RCC 7860 (cell line): ENCODE results near the gene RUNX2.

Source experiments
- DNase-seq: peaks from one replicate; pipeline ENCODE4 v3.0.0-alpha.2; 2015; ENCODE audit warnings: low spot score
- FAIRE-seq: peaks from 2 replicates; lab custom pipeline; 2012; peaks lifted over from hg19 to GRCh38; lab: Jason Lieb, UNC

The RUNX2 gene

GRCh38 chr6:45398075-45398813, 70.1 kb downstream of the RUNX2 start:
- peak; percentile 22 for DNase-seq
- peak; percentile 73 for FAIRE-seq

DNA sequence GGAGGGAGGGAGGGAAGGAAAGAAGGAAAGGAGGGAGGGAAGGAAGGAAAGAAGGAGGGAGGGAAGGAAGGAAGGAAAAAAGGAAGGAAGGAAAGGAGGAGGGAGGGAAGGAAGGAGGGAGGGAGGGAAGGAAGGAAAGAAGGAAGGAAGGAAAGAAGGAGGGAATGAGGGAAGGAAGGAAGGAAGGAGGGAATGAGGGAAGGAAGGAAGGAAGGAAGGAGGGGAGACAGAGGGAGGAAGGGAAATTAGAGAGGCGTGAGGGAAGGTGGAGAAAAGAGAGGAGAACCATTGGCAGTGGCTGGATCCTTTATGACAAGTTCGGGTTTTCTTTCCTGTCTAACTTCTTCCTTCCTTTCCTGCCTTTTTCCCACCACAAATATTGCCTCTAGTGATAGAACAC, 71.9 kb downstream of the RUNX2 start:
- no peak for FAIRE-seq
- no peak for DNase-seq

DNA sequence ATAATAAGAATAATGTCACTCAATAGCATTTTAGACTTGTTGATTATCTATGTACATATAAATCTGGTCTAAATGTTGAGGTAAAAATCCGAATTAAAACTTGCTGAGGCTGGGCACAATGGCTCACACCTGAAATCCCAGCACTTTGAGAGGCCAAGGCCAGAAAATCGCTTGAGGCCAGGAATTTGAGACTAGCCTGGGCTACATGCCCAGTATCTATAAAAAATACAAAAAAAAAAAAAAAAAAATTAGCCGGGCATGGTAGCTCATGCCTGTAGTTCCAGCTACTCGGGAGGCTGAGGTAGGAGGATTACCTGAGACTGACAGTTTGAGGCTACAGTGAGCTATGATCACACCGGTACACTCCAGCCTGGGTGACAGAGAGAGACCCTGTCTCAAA, 83.8 kb downstream of the RUNX2 start:
- FAIRE-seq (no peak), DNase-seq (no peak)

DNA sequence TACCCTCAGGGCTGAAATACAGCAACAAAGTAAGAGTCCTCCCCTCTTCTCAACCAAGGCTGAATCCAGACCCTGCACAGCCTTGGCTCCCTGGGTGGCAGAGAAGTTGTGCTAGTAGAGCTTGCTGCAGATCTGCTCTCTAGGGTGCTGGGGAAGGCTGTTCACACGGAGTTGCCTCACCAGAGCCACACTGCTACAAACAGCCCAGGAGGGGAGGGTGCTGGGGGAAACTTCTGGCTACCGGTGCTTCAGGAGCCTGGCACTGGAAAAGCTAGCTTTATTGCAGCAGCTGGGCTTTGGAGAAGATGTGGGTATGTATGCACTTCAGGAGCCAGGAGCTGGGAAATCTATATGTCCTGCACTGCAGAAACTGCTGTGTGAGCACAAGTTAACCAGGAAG, 87.2 kb downstream of the RUNX2 start:
- FAIRE-seq (no peak), DNase-seq (no peak)

DNA sequence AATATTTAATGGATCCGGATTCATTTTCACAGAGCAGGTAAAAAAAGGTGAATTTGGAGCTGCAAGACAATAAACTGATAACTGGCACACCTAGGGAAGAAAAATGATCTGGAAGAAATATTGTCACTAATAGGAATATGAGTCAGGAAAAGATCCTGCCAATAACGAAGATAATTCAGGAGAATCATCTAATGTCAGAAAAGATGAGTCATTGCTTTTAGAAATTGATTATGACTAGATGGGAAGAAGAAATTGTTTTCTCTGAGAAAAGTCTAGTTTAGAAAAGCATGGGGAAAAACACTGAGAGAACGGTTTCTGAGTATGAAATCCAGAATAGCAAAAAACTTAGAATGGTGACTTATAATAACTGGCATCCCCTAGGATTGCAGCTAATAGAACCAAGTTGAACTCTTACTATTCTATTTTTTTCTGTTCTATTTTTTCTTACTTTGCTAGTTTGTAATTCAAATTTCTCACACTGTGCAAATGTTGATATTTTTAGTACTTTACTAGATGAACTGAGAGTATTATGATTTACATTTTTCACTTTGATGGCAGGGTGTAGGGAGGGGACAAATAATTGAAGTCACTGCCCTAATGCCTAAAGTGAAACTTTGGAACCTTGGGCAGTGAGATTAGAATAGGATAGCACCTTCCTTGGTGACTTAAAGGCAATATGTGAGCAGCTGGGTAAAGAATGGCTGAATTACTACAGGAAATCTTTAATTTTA, 87.8 kb downstream of the RUNX2 start:
- DNase-seq (no peak), FAIRE-seq (no peak)

GRCh38 chr6:45416700-45417099, 88.6 kb downstream of the RUNX2 start:
- FAIRE-seq = no peak
- DNase-seq = no peak

GRCh38 chr6:45417436-45417835, 89.3 kb downstream of the RUNX2 start:
- DNase-seq (no peak), FAIRE-seq (no peak)

GRCh38 chr6:45419571-45420082, 91.5 kb downstream of the RUNX2 start:
- peak; percentile 66 for DNase-seq

DNA sequence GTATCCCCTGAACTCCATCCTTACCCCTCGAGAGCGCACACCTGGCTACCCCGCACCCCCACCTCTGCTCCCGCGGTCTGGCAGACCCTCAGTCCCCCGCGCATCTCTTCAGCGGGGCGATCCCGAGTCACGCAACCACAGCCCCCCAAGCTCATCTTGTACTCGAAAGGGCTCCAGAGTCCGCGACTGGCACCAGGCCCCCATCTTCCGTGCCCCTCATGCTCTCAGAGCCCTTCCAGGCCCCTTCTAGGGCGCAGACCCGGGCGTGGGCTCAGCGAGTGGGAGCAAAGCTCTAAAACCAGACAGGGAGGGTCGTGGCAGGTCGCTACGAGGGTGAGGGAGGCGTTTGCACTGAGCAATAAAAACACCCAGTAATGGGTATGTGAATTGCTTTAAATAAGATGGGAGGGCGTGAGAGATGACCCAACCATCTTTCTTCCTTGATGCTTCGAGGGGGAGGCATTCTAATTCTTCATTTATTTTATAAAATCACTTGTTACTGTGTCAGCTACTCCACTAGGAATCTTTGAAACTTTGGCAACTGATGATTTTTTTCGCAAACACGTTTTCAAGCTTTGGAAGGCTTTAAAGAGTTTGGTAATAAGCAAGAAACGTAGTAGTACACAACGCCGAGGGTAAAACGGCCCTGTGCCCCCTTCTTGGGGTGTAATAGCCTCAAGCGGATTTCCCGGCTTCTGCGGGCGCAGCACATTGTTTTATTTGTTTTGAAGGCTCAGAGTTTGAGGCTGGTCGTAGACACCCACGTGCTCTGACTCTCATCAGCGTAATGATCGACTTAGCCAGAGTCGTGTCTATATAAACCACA, 92.2 kb downstream of the RUNX2 start:
- DNase-seq = peak; percentile 35
- FAIRE-seq = no peak

More at GRCh38 chr6:45419571-45420082, 91.5 kb downstream of the RUNX2 start:
- no peak for FAIRE-seq

DNA sequence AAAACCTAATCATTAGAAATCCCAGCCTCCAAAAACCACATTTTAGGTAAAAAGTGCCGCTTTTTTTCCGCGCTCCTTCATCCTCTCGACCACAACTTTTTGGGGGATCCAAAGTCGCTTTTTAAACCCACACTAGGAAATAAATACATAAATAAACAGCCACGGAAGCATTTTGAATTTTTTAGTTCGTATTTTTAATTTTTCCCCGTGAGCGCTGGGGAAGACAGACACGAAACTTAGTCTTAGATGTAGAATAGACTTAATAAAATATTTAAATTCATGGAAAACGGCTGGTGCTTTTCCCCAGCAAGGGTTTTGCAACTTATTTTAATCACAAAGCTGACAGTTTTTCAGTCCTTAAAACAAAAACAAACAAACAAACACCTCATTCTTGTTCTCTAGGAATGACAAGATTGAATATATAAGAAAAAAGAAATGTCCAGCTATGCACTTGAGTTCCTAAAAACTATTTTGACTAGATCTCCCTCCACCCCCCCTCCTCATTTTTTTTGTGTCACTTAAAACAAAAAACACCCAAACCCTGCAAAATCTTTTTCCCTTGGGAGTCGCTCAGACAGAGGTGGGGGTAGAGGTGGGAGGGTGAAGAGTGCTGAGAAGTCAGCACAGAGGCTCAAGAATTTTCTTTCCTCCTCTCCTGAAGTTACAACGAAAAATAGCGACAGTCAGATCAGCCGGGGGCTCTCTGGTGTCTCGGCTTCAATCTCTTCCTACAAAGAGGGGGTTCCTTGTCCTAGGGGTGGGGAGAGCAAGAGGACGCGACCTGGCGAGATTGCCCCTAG, 93.0 kb downstream of the RUNX2 start:
- DNase-seq = no peak
- FAIRE-seq = no peak

DNA sequence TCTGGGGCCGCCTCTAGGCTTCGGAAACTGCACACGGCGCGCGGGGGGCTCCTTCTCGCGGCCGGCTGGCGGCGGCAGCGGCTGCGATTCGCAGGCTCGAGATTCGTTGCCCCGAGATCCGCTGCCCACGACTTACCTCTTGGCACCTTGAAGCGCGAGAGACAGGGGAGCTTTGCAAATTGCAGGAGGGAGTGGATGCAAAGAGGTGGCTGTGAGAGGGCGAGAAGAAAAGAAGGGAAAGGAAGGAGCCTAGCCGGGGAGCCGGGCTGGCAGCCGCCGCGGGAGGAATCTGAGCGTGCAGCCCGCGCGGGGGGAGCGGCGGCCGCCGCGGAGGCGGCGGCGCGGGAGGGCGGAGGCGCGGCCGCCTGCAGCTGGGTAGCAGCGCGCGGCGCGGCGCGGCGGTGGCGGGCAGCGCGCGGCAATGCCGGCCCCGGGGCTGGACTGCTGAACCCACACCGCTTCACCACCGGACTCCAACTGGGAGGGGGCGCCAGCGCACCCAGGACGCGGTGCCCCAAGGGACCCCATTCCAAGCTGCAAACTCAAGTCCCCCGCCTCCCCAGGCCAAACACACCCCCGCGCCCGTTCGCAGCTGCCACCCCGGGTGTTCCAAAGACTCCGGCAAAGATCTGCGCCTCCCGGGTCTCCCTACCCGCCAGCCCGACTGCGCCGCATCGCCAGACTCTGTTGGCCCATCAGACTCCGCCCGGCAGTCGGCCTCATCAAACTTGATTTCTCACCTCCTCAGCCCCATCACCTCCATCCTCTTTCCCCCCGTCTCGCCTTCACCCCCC, 93.8 kb downstream of the RUNX2 start:
- DNase-seq = peak; percentile 61
- no peak for FAIRE-seq

GRCh38 chr6:45422503-45423110, 94.5 kb downstream of the RUNX2 start:
- DNase-seq (peak; percentile 43), FAIRE-seq (no peak)

GRCh38 chr6:45423111-45423823, 95.1 kb downstream of the RUNX2 start:
- no peak for DNase-seq
- no peak for FAIRE-seq

- DNase-seq (no peak), FAIRE-seq (no peak)
These were observed 95.8 kb downstream of the RUNX2 start for GRCh38 chr6:45423824-45424450.

DNA sequence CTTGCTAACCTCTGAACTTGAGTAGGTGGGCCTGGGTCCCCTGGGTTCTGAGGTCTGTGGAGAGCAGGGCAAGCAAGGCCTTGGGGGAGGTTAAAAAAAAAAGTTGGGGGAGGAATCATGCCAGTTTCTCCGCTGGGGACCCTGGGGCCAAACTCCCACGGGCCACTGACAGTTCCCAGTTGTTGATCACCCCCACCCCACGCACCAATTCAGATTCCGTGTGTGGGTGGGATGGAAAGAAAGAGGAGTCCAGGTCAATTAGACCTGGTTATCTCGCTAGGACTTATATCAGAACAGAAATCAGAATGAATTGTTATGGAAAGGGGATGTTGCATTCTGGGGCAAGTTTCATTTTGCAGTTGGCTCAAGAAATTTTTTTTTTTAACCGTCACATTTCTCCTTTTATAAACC, 96.3 kb downstream of the RUNX2 start:
- FAIRE-seq (no peak), DNase-seq (peak; percentile 13)

DNA sequence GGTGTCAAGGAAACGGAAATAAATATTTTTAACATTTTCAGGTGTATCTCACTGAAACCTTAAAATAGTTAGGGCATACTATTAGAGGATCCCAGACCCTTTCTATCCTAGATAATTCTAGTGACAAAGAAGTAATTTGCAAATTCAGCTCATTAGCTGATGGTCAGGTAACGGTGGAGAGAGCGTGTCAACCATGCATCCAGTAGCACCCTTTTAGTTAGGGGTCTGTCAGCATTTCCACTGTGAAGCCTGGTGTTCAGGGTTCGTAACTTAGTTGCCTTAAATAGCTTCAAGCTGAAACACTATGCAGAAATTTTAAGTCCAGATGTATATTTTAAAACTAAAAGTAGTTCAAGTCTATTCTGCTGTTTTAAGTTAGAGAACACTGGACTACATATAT, 98.1 kb downstream of the RUNX2 start:
- no peak for DNase-seq
- FAIRE-seq = no peak

GRCh38 chr6:45427726-45428125, 99.6 kb downstream of the RUNX2 start:
- FAIRE-seq = no peak
- no peak for DNase-seq

DNA sequence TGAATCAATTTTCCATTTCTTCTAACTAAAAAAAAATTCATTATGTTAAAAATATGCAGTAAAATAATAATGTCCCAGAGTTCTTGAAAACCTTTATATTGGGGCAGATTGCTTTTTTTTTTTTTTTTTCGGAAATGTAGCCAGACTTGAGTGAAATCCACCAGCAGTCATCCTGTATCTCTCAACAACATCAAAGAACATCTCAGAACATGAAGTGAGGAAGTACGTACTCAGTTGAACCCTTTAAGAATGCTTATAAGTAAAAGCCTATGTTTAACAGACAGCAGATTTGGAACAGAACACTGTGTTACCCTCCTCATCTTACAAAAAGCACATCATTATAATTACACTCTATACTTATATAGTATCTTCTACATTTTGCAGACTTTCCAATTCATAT, 100.6 kb downstream of the RUNX2 start:
- FAIRE-seq = no peak
- no peak for DNase-seq
